NB4 (cell line): Measurements from ENCODE around the gene CHST15.

Source experiments
- DNase-seq: peaks from one replicate; pipeline ENCODE4 v3.0.0; 2010; ENCODE audit warnings: low read depth
- H3K4me3 ChIP-seq: one replicate; pipeline ENCODE4 v1.5.1; 2011; ENCODE audit warnings: mild to moderate bottlenecking, low read depth, low read length, moderate library complexity
- MYC ChIP-seq: IDR thresholded peaks from 2 replicates; pipeline ENCODE4 v1.6.1; 2011; ENCODE audit warnings: low read depth, low read length
- POLR2A ChIP-seq: IDR thresholded peaks from 2 replicates; pipeline ENCODE4 v1.6.1; 2011; ENCODE audit warnings: mild to moderate bottlenecking; ENCODE audit not compliant: insufficient read length; ENCODE audit errors: extremely low read depth
- TF ChIP-seq, protein P1 (sequence below): IDR thresholded peaks from 2 replicates; pipeline ENCODE4 v1.6.1; 2011; ENCODE audit warnings: low read depth, low read length
- TF ChIP-seq, protein P2 (sequence below): IDR thresholded peaks from one replicate; pipeline ENCODE4 v1.5.1; 2012; ENCODE audit warnings: low read depth, low read length

The CHST15 gene

DNA sequence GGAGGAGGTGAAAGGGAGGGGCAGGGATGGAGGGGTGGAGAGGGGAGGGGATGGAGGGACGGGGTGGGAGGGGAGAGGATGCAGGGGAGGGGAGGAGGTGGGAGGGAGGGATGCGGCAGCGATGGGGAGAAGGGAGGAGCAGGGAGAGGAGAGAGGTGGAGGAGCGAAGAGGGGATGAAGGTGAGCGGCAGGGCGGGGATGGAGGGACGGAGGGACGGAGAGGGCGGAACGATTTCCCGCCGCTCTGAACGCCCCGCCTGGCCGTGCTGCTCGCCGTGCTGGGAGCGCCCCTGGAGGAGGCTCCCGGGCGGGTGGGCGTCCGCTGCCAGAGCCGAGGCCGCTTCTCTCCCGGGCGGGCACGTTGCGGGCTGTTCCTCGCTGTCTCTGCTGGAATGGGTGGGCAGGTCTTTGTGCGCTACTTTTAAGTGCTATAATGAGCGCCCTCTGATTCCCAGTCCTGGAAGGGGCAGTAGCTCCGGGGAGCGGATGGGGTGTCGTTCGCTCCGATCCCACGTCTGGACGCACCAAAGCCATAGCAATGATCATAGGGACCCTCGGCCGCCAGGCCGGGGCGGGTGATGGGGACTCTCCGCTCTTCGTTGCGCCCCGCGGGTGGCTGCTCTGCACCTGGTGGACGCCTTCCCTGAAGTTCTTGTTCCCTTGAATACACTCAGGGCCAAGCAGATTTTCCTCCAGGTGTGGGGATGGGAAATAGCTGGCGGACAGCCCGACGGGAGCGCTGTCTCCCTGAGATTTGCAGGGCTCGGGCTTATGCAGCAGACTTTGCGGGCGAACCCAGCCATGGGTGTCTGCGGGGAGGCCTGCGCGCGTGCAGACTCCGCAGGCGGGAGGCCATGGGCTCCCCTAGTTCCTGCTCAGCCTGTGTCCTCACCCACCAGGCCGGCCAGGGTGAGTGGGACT is 120.7 kb downstream of the CHST15 start:
- H3K4me3 ChIP-seq = no peak overlapping the region

DNA sequence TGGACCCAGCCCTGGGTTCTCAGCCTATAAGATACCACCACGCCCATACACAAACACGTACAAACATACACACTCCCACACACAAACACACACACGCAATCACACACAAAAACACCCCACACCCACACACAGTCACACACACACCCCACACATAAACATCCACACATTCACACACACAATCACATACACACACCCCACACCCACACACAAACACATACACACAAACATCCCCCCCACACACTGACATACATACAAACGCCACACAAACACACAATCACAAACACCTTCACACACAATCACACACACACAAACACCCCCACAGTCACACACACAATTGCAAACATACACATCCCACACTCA is 122.5 kb downstream of the CHST15 start:
- no peak for DNase-seq
- TF ChIP-seq, protein P1, sequence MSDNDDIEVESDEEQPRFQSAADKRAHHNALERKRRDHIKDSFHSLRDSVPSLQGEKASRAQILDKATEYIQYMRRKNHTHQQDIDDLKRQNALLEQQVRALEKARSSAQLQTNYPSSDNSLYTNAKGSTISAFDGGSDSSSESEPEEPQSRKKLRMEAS = no peak
- TF ChIP-seq POLR2A (no peak), MYC (no peak)
- TF ChIP-seq, protein P2, sequence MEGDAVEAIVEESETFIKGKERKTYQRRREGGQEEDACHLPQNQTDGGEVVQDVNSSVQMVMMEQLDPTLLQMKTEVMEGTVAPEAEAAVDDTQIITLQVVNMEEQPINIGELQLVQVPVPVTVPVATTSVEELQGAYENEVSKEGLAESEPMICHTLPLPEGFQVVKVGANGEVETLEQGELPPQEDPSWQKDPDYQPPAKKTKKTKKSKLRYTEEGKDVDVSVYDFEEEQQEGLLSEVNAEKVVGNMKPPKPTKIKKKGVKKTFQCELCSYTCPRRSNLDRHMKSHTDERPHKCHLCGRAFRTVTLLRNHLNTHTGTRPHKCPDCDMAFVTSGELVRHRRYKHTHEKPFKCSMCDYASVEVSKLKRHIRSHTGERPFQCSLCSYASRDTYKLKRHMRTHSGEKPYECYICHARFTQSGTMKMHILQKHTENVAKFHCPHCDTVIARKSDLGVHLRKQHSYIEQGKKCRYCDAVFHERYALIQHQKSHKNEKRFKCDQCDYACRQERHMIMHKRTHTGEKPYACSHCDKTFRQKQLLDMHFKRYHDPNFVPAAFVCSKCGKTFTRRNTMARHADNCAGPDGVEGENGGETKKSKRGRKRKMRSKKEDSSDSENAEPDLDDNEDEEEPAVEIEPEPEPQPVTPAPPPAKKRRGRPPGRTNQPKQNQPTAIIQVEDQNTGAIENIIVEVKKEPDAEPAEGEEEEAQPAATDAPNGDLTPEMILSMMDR = no peak
- no peak overlapping the region for H3K4me3 ChIP-seq

More for the DNA sequence above, 120.7 kb downstream of the CHST15 start:
- TF ChIP-seq, protein P1 = no peak
- TF ChIP-seq, protein P2 = no peak
- no peak for TF ChIP-seq POLR2A
- no peak for TF ChIP-seq MYC
- no peak for DNase-seq

DNA sequence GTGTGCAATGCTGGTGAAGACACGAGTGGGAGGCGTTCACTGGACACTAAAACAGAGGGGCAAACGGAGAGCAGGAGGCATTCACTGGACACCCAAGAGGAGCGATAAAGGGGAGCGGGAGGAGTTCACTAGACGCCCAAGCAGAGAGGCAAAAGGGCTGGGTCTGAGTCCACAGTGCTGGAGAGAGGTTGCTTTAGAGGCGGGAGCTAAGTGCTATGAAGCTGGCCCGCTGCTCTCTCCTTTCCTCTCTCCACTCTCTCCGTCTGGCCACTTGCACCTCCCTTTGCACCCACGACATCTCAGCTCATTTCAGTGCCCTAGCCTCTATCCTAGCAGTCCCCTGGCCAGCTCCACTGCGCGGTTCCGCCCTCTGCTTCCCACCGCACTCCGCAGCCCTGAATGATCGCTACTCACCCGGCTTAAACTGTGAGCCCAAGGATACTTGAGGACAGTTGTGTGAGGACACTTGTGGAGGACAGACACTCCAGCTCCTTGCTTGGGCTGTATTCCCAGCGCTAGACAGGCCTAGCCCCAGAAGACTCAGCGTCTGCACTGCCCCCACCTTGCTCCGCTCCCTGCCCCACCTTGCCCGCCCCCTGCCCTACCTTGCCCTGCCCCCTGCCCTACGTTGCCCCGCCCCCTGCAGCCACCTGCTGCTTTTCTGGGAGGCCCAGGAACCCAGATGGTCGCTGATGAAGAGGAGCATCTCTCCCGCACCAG is 123.0 kb downstream of the CHST15 start:
- H3K4me3 ChIP-seq = no peak overlapping the region
- no peak for DNase-seq
- TF ChIP-seq, protein P2 = no peak
- TF ChIP-seq MYC (no peak), POLR2A (no peak)
- TF ChIP-seq, protein P1 = no peak

DNA sequence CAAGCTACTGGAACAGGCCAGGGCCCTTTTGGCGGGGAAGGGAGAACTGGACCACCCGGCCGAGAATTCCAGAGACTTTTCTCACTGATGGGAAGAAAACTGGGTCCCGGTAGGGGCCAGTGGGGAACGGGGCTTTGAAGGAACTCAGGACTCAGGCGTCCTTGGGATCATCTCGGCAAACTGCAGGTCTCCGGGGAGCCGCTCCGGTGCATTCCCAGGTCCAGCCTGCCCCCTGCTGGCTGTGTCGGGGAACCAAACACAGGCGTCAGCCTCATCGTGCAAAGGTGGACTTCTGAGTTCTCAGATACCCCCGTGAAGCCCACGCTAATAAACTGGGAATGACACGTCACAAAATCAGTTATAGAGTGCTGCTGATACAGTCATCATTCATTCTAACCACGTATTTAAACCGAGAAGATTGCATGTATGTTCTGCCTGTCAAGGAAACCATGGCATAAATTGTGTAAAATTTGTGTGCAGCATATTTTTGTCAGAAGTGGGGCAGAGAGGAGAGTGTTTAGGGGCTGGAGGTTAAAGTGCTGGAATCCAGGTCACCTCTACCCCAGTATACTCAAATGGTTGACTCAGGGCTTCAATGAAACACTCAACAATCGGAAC is 125.7 kb downstream of the CHST15 start:
- no peak overlapping the region for H3K4me3 ChIP-seq
- no peak for TF ChIP-seq MYC
- TF ChIP-seq, protein P1 = no peak
- no peak for TF ChIP-seq POLR2A
- TF ChIP-seq, protein P2 = peak; percentile 83
- peak; percentile 63 for DNase-seq

DNA sequence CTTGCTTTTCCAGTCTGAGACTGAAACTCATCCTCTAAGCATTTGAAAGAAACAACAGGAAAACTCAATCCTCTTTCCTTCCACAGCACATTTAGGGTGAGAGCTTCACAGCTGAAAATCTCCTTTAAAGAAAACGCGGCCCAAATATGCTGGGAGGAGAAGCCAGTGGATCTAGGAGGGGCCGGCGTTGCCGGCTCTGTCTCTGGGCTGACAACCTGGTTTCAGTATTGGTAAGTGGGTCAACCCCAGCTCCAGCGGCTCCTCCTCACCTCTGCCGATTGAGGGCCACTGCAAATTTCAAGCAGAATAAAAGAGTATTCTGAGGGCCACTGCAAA is 126.5 kb downstream of the CHST15 start:
- no peak overlapping the region for H3K4me3 ChIP-seq
- TF ChIP-seq, protein P1 = no peak
- no peak for TF ChIP-seq POLR2A
- no peak for TF ChIP-seq MYC
- TF ChIP-seq, protein P2 = no peak
- no peak for DNase-seq
